NCI-H748 (cell line): ENCODE measurements around the gene AJAP1.
"Not testable (repeated sequence)": the region's sequence is repeated elsewhere in the genome, so short reads cannot be mapped to it uniquely, and the experiment has no call there.

Experiments
- DNase-seq: peaks from one replicate; lab custom pipeline; 2025; ENCODE audit not compliant: unreplicated experiment; lab: John Stamatoyannopoulos, UW

AJAP1 gene, protein sequence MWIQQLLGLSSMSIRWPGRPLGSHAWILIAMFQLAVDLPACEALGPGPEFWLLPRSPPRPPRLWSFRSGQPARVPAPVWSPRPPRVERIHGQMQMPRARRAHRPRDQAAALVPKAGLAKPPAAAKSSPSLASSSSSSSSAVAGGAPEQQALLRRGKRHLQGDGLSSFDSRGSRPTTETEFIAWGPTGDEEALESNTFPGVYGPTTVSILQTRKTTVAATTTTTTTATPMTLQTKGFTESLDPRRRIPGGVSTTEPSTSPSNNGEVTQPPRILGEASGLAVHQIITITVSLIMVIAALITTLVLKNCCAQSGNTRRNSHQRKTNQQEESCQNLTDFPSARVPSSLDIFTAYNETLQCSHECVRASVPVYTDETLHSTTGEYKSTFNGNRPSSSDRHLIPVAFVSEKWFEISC

DNA sequence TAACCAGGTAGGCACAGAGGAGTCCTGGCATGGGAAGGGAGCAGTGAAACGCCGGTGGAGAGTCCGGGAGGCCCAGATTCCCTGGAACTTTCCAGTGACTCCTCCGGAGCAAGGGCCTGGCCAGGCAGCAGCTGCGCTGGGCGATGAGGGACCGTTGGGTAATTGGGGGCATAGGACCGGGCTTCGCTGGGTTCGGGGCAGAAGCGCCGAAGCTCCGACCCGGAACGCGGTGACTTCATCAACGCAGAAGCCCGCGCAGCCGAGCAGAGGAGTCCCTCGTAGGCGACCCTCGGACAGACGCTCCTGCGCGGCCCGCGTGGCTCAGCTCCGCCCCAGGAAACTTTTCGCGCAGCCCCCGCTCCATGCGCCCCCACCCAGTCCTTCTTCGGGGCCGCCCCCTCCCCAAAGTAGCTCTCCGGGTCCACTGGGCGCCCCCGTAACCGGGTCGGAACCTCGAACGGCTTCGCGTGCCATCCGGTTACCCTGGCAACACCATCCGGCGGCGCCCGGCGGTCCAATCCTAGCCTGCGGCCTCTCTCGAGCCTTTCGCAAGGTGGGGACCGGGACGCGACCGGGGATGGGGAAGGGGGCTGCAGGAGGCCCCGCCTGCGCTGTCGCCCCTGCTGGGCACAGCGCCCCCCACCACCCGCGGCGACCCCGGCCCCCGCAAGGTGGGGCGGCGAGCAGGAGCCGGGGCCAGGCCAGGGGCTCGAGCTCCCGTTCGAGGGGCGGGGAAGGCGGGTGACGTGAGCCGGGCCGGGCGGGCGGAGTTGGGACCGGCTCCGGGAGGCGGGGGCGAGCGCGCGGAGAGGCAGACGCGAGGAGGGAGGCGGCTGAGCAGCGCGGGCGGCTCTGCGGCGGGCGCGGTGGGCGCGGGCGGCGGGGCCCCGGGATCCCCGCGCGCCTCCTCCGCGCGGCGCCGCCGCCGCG, at the start of gene AJAP1:
AJAP1 (plus strand) TSS at position 814 of the 930 bp plus-strand sequence. CDS start 817 bp downstream, outside the sequence.
- DNase-seq = peak; percentile 49

DNA sequence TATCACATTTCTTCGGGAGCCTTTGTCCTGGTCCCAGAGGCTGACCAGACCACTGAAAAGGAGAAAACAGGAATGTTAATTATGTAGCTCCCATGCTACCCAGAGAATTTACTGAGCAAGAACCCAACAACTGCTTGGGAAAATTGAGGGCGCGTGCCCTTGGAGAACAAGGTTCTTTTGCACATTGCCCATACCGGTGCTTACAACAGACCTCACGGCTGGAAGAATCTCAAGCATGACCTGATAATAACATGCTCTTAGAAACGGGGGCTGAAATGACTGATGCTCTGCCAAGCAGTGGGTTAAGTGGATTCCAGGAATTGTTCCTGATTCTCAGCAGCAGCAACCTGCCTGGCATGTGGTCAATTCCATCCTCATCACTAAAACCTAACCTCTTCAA, 49.3 kb upstream of the AJAP1 start:
- no peak for DNase-seq

GRCh38 chr1:4611563-4612341, 42.7 kb upstream of the AJAP1 start:
- no peak for DNase-seq

- DNase-seq = no peak
Measured at GRCh38 chr1:4612991-4613390, 41.4 kb upstream of the AJAP1 start.

- DNase-seq = no peak
Measured at GRCh38 chr1:4613606-4614370, 40.6 kb upstream of the AJAP1 start.

DNA sequence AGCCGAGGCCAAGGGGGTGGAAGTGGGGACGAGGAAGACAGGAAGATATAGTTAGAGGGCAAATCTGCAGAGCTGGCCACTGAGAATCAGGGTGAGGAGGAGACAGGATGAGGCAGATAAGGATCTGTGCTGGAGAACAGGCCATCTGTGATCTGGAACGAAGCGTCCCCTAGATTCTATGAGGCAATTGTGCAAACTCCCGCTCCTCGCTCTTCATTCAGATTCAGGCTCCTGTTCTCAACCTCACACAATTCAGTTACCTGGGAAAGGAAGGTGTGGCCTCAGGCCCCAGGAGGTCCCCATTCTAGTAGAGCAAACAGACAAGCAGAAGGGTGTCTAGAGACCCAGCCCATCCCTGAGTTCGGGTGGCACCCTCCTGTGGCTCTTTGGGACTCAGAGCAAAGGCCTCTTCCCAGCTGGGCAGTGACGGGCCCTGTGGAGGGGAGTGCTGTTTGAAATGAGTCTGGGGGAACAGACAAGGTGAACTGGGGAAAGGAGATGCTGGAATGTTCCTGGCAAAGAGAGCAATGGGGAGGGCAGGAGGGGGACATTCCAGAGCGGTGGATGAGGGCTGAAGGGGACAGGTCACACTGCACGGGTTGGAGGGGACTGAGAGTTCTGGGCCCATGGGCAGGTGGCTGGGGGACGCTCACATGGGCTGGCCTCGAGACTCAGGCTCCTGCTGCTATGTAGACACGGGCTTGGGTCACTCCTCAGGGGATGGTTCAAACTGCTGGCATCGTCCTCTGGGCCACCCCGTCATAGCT, 39.9 kb upstream of the AJAP1 start:
- DNase-seq = no peak

DNA sequence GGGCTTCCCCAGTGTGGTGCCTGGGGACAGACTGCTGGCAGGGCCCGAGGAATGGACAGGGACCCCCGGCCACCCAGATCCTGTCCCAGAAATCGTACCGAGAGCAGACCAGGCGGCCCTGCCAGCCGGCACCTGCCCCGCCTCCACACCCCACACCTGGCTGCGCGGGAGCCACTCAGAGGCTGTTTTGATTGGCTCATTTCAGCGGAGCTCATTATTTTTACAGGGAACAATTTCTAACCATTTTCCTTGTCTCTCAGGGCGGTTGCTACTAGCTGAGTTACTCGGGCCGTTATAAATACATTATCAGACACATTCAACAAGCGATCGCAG, 39.3 kb upstream of the AJAP1 start:
- no peak for DNase-seq

- DNase-seq = no peak
Measured at GRCh38 chr1:4615501-4615900, 38.9 kb upstream of the AJAP1 start.

DNA sequence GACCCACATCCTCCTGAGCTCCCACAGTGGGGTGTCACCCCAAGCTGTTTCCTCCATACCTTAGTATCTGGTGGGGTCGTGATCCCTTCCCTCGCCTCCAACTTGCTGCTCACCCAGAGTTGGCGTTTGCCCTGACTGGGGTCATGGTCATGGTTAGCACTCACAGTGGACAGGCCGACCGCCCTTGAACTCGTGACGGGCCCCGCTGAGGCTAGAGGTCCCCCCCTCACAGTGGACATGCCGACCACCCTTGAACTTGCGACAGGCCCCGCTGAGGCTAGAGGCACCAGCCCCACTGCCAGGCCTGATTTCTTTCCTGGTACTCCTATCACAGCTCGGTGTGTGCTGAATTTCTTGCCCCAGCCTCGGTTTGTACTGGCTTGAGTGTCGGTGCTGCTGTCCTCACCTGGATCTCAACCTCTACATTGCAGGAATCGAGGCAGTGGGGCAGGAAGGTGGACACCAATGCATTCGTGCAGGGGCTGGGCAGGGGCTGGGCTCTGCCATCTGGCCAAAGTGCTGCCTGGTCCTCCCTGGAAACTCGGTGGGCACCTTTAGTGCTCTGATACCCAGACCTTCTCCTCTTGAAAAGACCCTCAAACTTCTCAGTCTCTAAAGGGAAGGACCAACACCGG, 37.5 kb upstream of the AJAP1 start:
- no peak for DNase-seq

DNA sequence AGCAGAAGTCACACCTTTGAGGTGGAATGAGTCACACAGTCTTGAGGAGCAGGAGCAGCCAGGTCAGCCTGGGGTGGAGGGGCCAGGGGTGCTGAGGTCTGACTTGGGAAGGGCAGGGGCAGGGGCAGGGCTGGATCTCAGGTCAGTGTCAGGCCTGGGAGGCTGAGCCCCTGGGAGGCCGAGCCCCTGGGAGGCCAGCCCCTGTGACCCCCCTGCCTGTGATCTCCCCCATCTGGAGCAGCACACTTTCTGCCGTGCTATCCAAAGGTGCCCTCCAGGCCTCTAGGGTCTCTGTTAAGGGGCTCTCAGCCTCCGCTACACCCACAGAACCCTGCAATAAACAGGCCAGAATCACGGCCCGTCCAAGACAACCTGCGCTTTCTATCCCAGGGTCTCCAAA, 36.9 kb upstream of the AJAP1 start:
- no peak for DNase-seq

GRCh38 chr1:4618827-4619226, 35.6 kb upstream of the AJAP1 start:
- DNase-seq = not testable (repeated sequence)

GRCh38 chr1:4621646-4622045, 32.8 kb upstream of the AJAP1 start:
- no peak for DNase-seq

DNA sequence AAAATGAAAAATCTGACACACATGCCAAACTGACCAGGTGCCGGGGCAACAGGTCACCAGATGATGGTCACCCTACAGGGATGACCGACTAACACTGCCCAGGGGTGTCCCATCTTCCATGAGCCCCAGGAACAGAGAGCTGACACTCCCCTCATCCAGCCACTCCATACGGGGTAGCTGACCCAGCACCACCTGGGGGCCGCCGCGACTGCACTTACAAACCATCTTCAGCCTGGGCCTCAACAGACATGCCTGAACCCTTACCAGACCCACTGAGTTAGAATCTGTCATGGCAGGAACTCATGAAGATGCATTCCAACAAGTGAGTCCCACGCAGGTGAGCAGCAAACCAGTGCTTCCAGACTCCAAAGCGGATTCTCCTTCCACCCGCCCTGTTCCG, 31.6 kb upstream of the AJAP1 start:
- DNase-seq = no peak

GRCh38 chr1:4624141-4624715, 30.2 kb upstream of the AJAP1 start:
- no peak for DNase-seq

DNA sequence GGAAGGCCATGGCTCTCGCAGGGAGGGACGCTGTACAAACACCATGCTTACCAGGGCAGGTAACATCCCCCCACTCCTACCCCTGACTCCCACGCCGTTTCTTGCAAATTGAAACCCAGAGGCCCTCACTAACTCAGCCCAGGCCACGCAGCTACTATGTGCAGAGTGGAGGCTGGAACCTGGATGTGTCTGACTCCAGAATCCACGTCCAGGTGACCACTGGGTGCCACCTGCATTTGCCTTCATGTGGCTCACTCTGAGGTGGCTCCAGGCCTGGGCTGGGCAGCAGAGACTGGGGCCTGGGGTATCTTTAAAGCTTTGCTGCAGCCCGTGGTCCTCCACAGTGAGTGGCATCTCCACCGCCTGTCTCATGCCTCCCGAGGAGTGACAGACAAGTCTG, 29.6 kb upstream of the AJAP1 start:
- DNase-seq = no peak

- DNase-seq = no peak
Measured at GRCh38 chr1:4626061-4626460, 28.3 kb upstream of the AJAP1 start.

DNA sequence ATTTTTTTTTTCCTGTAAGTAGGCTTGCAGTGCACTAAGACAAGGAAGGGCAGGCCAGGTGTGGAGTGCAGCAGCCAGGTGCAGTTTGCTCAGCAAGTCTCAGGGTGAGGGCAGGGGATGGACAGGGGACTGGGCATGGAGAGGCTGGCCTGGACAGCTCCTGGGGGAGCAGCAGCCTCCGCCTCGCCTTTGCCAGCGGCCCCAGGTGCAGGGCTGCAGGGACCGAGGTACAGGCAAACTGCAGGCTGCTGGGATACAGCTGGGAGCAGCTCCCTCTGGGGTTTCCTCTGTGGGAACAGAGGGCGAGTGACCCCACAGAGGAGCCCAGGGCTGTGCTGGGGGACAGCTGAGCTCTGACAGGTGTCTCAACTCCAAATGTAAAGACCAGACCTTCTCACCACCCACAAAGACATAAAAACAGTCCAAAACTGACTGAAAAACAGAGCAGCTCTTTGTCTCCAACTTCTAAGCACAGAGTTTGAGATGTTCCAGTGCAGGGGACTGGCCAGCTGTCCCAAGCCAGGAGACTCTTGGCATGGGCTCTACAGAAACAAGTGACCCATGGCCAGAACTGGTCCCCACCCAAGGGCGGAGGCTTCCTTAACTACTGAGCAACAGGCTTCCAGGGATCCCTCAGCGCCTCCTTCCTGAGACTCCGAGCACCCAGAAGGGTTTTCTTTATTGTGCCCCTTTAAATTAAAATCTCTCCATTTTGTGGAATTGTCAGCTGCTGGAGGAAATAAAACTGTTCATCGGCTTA, 27.7 kb upstream of the AJAP1 start:
- DNase-seq = no peak

GRCh38 chr1:4627353-4627752, 27.1 kb upstream of the AJAP1 start:
- no peak for DNase-seq
